HUES6 (cell line): ENCODE results near the gene SLC16A6.
"Not testable (repeated sequence)": the region's sequence is repeated elsewhere in the genome, so short reads cannot be mapped to it uniquely, and the experiment has no call there.

Experiments used
- H3K27ac ChIP-seq: 2 replicates; pipeline ENCODE4 v1.7.0; 2013; ENCODE audit warnings: low read depth, mild to moderate bottlenecking, low read length, inconsistent platforms
- H3K27me3 ChIP-seq: 2 replicates; pipeline ENCODE4 v1.6.1; 2013; ENCODE audit warnings: low read length; ENCODE audit not compliant: control insufficient read depth, insufficient read depth
- H3K36me3 ChIP-seq: 2 replicates; pipeline ENCODE4 v1.6.1; 2013; ENCODE audit warnings: low read length; ENCODE audit not compliant: control insufficient read depth, insufficient read depth
- H3K4me1 ChIP-seq: 2 replicates; pipeline ENCODE4 v1.6.1; 2013; ENCODE audit warnings: low read length; ENCODE audit not compliant: control insufficient read depth, insufficient read depth
- H3K4me3 ChIP-seq: 2 replicates; pipeline ENCODE4 v1.5.1; 2013; ENCODE audit warnings: low read depth, low read length
- H3K9ac ChIP-seq: one replicate; pipeline ENCODE4 v1.6.1; 2013; ENCODE audit warnings: mild to moderate bottlenecking, low read length
- H3K9me3 ChIP-seq: 2 replicates; pipeline ENCODE4 v1.6.1; 2013; ENCODE audit warnings: low read depth, low read length; ENCODE audit not compliant: control insufficient read depth, insufficient read depth

Gene SLC16A6

DNA sequence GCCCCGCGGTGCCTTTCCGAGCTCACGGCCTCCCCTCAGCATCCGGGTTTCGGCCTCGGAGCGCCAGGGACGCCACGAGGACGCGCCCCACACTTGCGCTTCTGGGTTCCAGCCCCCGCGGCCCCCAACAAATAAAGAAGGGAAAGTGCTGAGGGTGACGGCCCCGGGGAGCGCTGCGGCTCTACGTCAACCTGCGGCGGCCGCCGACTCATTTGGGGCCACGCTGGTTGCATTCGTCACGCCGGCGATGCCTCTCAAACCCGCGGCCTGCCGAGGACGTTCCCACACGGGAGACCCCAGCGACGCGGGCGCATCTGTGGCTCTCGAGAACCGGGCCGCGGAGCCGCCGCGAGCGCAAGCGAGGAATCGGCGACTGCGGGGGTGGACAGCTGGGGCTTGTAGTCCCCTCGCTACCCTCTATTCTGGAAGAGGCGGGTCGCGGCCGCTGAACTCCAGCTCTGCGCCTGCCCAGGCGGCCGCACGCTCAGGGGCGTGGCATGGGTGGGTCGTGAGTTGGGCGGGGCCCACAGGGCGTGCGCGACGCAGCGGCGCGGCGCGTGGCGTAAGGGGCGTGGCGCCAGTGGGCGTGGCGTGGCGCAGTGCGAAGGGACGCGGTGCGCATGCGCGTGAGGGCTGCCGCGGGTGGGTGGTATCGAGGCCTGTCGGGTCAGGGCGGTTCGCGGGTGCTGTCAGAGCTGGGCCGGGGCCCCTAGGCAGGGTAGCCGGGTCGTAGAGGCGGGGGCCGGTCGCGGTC, 43.3 kb downstream of the SLC16A6 start, which contains the start of gene AMZ2:
Gene AMZ2 (plus strand): TSS at position 599 of the 754 bp plus-strand sequence. CDS start 2,145 bp downstream, outside the sequence.
- 0 out of 2 replicates have a peak, but pooled peaks cover 6% of the 10 kb centered on the region for H3K4me1 ChIP-seq
- H3K27me3 ChIP-seq, result no peaks in the 10 kb centered on the region
- no peaks in the 10 kb centered on the region for H3K9me3 ChIP-seq
- peaks cover 19% of the 10 kb centered on the region for H3K36me3 ChIP-seq
- H3K27ac ChIP-seq, result peak within 1 kb of the TSS; percentile 69; the same call in 1 of the 2 replicates
- peak within 1 kb of the TSS; percentile 90 for H3K4me3 ChIP-seq
- H3K9ac ChIP-seq, result peak within 1 kb of the TSS; percentile 88

- Histone ChIP-seq H3K4me1 (0 out of 2 replicates have a peak, but pooled peaks cover 6% of the 10 kb centered on the region), H3K4me3 (no peak overlapping the region), H3K9me3 (no peaks in the 10 kb centered on the region), H3K27ac (no peak overlapping the region), H3K36me3 (peaks cover 10% of the 10 kb centered on the region), H3K27me3 (no peaks in the 10 kb centered on the region), H3K9ac (no peak overlapping the region)
These were observed 44.5 kb downstream of the SLC16A6 start for GRCh38 chr17:68246271-68247028.

DNA sequence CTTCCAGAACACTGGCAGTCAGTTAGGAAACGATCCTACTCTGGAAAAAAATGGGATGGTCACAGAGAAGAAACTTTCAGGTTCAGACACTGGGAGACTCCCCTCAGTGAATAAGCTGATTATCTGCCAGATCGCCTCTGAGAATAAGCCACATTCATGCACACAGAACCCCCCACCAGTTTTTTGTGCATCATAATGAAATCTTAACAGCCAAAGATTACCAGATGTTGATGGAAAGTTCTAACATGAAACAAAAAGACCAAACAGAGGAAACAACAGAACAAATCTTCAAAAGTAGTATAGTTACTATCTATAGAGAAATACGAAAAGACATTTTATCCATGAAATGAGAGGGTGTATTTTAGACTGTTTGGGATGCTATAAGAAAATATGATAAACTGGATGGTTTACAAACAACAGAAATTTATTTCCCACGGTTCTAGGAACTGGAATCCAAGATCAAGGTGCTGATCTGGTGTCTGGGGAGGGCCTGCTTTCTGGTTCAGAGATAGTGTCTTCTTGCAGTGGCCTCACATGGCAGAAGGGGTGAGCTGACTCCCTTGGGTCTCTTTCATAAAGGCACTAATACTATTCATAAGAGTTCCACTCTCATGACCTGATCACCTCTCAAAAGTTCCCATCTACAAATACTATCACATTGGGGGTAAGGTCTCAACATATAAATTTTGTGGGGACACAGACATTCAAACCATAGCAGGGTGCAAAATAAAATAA, 51.1 kb downstream of the SLC16A6 start:
- no peaks in the 10 kb centered on the region for H3K4me1 ChIP-seq
- H3K27me3 ChIP-seq, result no peaks in the 10 kb centered on the region
- no peaks in the 10 kb centered on the region for H3K36me3 ChIP-seq
- H3K4me3 ChIP-seq, result no peak overlapping the region
- no peak overlapping the region for H3K27ac ChIP-seq
- no peak overlapping the region for H3K9ac ChIP-seq
- no peaks in the 10 kb centered on the region for H3K9me3 ChIP-seq

- H3K27ac ChIP-seq, result no peak overlapping the region
- H3K9me3 ChIP-seq, result no peaks in the 10 kb centered on the region
- H3K4me3 ChIP-seq, result no peak overlapping the region
- no peaks in the 10 kb centered on the region for H3K4me1 ChIP-seq
- no peaks in the 10 kb centered on the region for H3K27me3 ChIP-seq
- no peaks in the 10 kb centered on the region for H3K36me3 ChIP-seq
- no peak overlapping the region for H3K9ac ChIP-seq
These were observed 52.1 kb downstream of the SLC16A6 start for GRCh38 chr17:68238871-68239253.

DNA sequence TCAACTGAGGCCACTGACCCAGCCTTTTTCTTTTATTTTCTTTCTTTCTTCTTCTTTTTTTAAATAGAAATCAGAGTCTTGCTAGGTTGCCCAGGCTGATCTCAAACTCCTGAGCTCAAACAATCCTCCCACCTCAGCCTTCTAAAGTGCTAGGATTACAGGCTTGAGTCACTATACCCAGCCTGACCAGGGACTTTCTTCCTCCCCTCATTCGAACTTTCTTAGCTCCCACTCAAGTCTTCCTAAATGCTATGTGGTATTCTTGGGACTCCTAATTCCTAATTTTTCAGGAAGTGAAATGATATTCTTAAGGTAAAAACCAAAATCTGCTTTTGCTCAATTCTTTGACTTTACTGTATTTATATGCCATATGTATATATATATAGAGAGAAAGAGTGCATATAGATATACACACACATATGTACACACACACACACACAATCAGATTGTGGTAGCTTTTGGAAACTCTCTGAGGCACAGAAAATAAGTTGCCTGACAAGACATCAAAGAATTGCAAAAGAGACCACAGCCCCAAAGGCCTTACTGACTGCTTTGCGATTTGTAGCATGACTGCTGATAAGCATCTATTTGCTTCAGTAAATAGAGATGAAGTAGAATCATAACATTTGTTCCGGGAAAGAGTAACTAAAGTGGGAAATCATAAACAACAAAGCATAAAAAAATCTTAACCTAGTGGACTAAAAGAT, 52.6 kb downstream of the SLC16A6 start:
- no peaks in the 10 kb centered on the region for H3K4me1 ChIP-seq
- H3K27ac ChIP-seq, result no peak overlapping the region
- H3K36me3 ChIP-seq, result no peaks in the 10 kb centered on the region
- no peaks in the 10 kb centered on the region for H3K9me3 ChIP-seq
- no peak overlapping the region for H3K9ac ChIP-seq
- no peak overlapping the region for H3K4me3 ChIP-seq
- H3K27me3 ChIP-seq, result no peaks in the 10 kb centered on the region

- not testable (repeated sequence) for H3K9ac ChIP-seq, H3K27ac ChIP-seq
These were observed 53.4 kb downstream of the SLC16A6 start for GRCh38 chr17:68237369-68238163.

DNA sequence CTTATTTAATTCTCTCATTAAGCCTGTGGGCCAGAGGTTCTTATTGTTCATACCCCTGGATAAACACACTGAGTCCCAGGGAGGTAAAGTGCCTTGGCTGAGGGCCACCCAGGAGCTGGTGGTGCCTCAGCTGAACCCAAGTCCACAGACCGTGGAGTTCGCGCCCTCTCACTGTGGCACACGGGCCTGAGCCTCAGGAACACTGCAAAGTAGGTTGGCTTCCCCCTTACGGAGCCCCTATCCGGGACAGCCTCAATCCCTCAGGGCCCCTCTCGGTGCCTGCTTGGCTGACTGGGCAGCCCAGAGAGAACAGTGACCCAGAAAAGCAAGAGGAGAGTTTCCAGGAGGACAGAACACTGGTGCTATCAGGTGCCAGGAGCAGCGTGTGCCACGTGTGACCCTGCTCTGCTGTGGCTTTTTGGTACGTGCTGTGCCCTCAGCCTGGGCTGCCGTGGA, 55.6 kb downstream of the SLC16A6 start:
- not testable (repeated sequence) for H3K27ac ChIP-seq, H3K9ac ChIP-seq, H3K4me3 ChIP-seq, H3K36me3 ChIP-seq, H3K9me3 ChIP-seq, H3K4me1 ChIP-seq, H3K27me3 ChIP-seq

More at GRCh38 chr17:68237369-68238163, 53.4 kb downstream of the SLC16A6 start:
- not testable (repeated sequence) for H3K9me3 ChIP-seq, H3K4me3 ChIP-seq, H3K4me1 ChIP-seq, H3K36me3 ChIP-seq, H3K27me3 ChIP-seq

- H3K4me3 ChIP-seq, H3K27me3 ChIP-seq, H3K36me3 ChIP-seq, H3K4me1 ChIP-seq, H3K9me3 ChIP-seq, H3K9ac ChIP-seq, H3K27ac ChIP-seq: not testable (repeated sequence)
These were observed 56.1 kb downstream of the SLC16A6 start for GRCh38 chr17:68234726-68235335.

GRCh38 chr17:68232741-68233140, 58.2 kb downstream of the SLC16A6 start:
- not testable (repeated sequence) for H3K9me3 ChIP-seq, H3K27me3 ChIP-seq, H3K27ac ChIP-seq, H3K36me3 ChIP-seq, H3K9ac ChIP-seq, H3K4me1 ChIP-seq, H3K4me3 ChIP-seq

- H3K27ac ChIP-seq, result no peak overlapping the region
- H3K9ac ChIP-seq, result no peak overlapping the region
- H3K9me3 ChIP-seq, result no peaks in the 10 kb centered on the region
- H3K4me1 ChIP-seq, result no peaks in the 10 kb centered on the region
- no peaks in the 10 kb centered on the region; the same call in 1 of the 2 replicates for H3K36me3 ChIP-seq
- H3K27me3 ChIP-seq, result no peaks in the 10 kb centered on the region
- no peak overlapping the region for H3K4me3 ChIP-seq
These were observed 59.4 kb downstream of the SLC16A6 start for GRCh38 chr17:68231541-68231940.
